Activated CD8-positive, alpha-beta memory T cell treated with anti-CD3 and anti-CD28 coated beads for 4 hours (primary cell): ENCODE data around the gene LYRM7.
A peak's percentile ranks its signal among the peaks of the same experiment; 100 is the strongest.
"Not testable (repeated sequence)": the region's sequence is repeated elsewhere in the genome, so short reads cannot be mapped to it uniquely, and the experiment has no call there.

Source experiments
- DNase-seq, 2 donors: peaks; one replicate each; pipeline ENCODE4 v3.0.0-alpha.2; 2020; ENCODE audit warnings: low read depth in 2 of 2

Gene LYRM7

GRCh38 chr5:131170540-131171275 is at the start of gene LYRM7:
TSS of gene LYRM7 (plus strand) at chr5:131170944. CDS start at chr5:131171021, 77 bp downstream.
- DNase-seq, result peak; percentile 89 to 95

GRCh38 chr5:131127244-131127643 is 43.5 kb upstream of the LYRM7 start:
- not testable (repeated sequence) for DNase-seq

GRCh38 chr5:131129306-131129705 is 41.4 kb upstream of the LYRM7 start:
- no peak for DNase-seq

- not testable (repeated sequence) for DNase-seq
These were observed 37.7 kb upstream of the LYRM7 start for GRCh38 chr5:131133091-131133490.

GRCh38 chr5:131138406-131138805 is 32.3 kb upstream of the LYRM7 start:
- not testable (repeated sequence) for DNase-seq

- no peak for DNase-seq
These were observed 31.4 kb upstream of the LYRM7 start for GRCh38 chr5:131139321-131139720.

GRCh38 chr5:131142970-131143617 is 27.6 kb upstream of the LYRM7 start:
- DNase-seq, result no peak

- DNase-seq, result no peak
These were observed 23.5 kb upstream of the LYRM7 start for GRCh38 chr5:131147258-131147657.

GRCh38 chr5:131148835-131149234 is 21.9 kb upstream of the LYRM7 start:
- DNase-seq, result no peak

GRCh38 chr5:131150408-131150807 is 20.3 kb upstream of the LYRM7 start:
- no peak for DNase-seq

GRCh38 chr5:131151216-131151615 is 19.5 kb upstream of the LYRM7 start:
- no peak for DNase-seq

- no peak for DNase-seq
These were observed 14.4 kb upstream of the LYRM7 start for GRCh38 chr5:131156385-131156784.

- no peak for DNase-seq
These were observed 13.8 kb upstream of the LYRM7 start for GRCh38 chr5:131156957-131157356.

- DNase-seq, result no peak
These were observed 10.6 kb upstream of the LYRM7 start for GRCh38 chr5:131160134-131160533.

- no peak for DNase-seq
These were observed 7.2 kb upstream of the LYRM7 start for GRCh38 chr5:131163276-131164119.

- DNase-seq, result peak; percentile 45 to 49
These were observed 6.3 kb upstream of the LYRM7 start for GRCh38 chr5:131164191-131165118.

GRCh38 chr5:131165119-131165727 is 5.5 kb upstream of the LYRM7 start, which contains the start of gene HINT1:
TSS of gene HINT1 (minus strand) at chr5:131165256. CDS start at chr5:131165205, 51 bp downstream.
- peak; percentile 85 to 86 for DNase-seq

GRCh38 chr5:131167615-131168014 is 3.1 kb upstream of the LYRM7 start:
- no peak for DNase-seq

- DNase-seq, result no peak
These were observed 769 bp upstream of the LYRM7 start for GRCh38 chr5:131169810-131170539.

- DNase-seq, result no peak
These were observed 599 bp downstream of the LYRM7 start for GRCh38 chr5:131171276-131171810.
